HS-5 (cell line): ENCODE results near the gene CTU2.

Experiments
- DNase-seq: peaks from one replicate; pipeline ENCODE4 v3.0.0-alpha.2; 2012; ENCODE audit warnings: low read depth

Gene CTU2

GRCh38 chr16:88697116-88697830, 9.0 kb upstream of the CTU2 start:
- no peak for DNase-seq

- DNase-seq, result no peak
Observed at GRCh38 chr16:88697831-88698615, 8.3 kb upstream of the CTU2 start.

DNA sequence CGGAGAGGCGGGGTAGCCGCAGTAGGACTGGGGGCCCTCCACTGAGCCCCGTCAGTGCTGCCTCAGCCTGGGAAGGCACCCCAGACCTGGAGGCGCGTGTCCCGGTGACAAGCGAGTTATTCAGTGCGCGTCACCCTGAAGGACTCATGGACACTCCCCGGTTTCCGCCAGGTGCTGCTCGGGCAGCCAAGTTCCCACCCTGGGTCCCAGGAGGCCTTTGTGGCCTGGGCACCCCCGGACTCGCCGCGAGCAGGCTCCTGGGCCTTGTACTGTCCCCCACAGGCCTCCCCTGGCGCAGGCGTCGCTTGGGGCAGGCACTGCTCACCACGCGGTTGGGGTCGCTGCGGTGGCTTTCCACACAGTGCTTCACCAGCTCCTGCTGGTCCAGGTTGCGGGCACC, 7.7 kb upstream of the CTU2 start:
- no peak for DNase-seq

DNA sequence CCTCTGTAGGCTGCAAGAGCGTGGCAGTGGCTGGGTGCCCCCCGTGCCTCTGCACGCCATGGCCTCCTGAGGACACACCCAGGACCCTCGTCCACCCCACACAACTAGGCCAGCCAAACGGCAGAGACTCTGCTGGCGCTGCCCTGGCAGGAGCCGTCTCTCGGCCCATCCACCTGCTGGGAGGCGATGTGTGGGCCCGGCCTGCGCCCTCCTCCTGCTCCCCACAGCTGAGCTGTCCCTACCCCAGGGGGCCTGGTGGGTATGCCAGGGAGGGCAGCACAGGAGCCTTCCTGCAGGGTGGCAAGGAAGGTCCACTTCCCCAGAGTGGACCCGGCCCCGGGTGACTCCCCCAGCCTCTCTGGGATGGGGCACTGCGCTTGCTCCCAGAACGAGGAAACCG, 7.1 kb upstream of the CTU2 start:
- DNase-seq, result no peak

GRCh38 chr16:88700322-88700635, 6.0 kb upstream of the CTU2 start:
- no peak for DNase-seq

DNA sequence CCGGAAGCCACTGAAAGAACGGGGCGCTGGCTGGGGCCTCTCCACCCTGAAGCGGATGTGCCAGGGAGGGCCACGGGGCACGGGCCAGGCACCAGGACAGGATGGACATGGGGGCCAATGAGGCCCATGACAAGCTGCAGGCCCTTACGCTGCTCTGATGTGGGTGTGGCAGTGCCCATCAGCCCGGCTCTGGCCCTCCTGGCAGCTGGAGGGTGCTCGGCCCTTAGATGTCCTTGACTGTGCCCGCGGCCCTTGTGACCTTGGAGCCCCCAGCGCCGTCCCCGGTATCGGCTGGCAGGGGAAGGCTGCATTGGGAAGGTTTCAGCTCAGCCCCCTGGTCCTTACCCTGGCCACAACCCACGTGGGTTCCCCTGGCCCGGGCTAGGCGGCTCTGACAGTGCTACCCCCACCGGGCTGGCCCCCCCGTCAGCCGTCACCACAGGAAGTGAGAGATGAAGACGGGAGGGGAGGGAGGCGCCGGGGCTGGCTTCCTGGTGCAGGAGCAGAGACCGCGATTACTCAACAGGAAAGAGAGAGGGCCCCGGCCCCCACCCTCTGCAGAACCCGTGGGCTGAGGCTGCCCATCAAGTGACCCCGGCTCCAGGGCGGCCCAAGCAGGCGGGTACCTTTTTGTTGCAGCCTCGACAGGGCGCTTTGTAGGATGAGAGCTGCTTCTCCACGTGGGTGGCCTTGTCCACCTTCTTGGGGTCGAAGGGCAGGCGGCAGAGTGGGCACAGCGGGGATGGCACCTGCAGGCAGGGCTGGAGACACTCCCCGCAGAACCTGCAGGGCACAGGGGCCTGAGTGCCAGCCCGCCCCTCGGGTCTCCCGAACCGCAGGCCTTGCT, 5.4 kb upstream of the CTU2 start:
- DNase-seq, result no peak

DNA sequence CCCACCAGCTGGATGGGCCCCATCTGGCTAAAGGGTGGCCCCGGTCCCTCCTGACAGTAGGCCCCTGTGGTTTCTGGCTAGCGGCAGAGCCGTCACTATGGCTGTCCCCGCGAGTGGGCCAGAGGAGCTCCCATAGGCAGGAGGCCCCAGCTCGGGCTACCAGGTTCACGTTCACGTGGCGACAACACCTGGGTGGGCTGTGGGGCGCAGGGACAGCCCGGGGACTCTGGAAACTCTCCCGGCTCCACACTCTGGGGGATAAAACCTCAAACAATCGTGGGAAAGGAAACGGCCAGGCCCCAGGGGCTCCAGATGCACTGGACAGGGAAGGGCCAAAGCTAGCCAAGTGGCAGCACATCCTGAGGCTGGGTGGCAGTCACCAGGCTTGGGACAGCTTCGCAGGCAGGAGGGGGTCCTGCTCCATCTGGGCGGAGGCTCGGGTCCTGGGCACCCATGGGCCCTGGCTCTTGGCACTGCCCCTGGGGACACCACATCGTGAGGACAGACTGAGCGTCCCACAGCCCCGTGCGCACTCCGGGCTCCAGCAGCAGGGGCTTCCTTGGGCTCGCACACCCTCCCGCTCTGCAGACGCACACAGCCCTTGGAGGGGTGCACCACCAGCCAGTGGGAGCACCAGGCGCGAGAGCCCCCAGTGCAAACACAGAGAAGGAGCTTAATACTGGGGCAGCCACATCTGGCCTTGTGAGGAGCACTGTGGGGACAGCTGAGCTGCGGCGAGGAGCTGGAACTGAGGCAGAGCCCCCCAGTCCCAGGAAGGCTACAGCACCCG, 4.5 kb upstream of the CTU2 start:
- DNase-seq, result no peak

- no peak for DNase-seq
Observed at GRCh38 chr16:88702371-88703210, 3.7 kb upstream of the CTU2 start.

- DNase-seq, result no peak
Observed at GRCh38 chr16:88703486-88704309, 2.6 kb upstream of the CTU2 start.

GRCh38 chr16:88705076-88705684, 1.1 kb upstream of the CTU2 start:
- no peak for DNase-seq

DNA sequence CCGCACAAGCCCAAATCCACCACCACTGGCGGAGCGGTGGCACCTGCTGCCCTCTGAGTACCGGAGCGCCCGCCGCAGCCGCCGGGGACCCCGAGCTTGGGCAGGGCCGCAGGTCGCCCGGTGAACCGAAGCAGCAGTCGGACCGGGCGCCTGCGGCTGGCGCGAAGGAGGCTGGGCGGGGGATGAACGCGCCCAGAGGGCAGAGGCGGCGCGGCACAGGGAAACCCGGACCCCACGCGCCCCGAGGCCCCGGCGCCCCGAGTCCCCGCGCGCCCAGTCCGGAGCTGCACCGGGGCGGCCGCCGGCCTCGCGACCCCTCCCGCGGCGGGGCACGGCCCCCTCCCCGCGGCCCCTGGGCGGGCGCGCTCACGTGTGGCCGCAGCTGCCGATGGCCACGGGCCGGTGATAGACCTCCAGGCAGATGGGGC, 488 bp upstream of the CTU2 start:
- no peak for DNase-seq

DNA sequence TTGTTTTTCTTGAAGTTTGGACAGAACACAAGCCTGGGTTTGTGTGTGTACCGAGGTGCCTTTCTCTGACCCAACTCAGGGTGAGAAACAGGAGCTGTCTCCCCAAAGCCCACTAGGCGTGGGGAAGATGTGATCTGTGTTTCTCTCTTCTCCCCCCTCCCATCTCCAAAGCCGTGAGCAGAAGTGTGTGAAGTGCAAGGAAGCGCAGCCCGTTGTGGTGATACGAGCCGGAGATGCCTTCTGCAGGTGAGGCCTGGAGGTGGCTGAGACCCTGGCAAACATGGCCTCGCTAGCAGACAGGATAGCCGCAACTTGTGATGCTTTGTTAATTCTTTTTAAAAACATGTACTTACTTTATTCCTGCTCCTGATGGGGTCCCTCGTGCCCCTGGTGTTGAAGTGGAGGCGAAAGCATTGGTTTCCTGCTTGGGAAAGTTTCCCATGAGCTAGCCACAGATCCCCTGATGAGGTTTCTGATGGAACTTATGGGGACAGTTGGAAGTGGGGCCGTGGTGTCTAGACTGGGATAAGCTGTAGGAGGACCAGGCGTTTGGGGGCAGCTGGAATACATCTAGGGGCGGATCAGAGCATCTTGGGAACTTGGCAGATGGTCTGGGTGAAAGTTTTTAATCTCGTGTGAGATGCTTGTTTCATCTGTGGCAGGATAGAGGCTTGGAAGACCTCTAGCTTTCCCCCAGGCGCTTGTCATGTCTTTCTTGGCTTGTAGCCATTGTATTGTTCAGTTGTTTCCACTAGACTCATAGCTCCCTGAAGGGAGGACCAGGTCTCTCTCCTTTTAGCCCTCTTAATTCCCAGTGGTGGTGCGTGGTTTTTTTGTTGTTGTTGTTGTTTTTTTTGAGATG, 893 bp downstream of the CTU2 start:
- DNase-seq, result no peak

GRCh38 chr16:88710556-88710955, 4.3 kb downstream of the CTU2 start:
- no peak for DNase-seq

- no peak for DNase-seq
Observed at GRCh38 chr16:88711750-88712340, 5.5 kb downstream of the CTU2 start.

GRCh38 chr16:88712362-88712979, 6.2 kb downstream of the CTU2 start:
- DNase-seq, result no peak

DNA sequence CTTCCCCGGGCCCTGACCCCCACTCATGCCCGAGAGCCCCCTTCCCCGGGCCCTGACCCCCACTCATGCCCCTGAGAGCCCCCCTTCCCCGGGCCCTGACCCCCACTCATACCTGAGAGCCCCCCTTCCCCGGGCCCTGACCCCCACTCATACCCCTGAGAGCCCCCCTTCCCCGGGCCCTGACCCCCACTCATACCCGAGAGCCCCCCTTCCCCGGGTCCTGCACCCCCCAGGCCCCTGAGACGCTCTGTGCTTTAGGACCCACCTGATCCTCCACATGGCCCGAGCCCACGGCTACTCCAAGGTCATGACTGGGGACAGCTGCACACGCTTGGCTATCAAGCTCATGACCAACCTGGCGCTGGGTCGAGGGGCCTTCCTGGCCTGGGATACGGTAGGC, 6.8 kb downstream of the CTU2 start:
- DNase-seq, result no peak

- no peak for DNase-seq
Observed at GRCh38 chr16:88713568-88714419, 7.5 kb downstream of the CTU2 start.
